ENCODE data around the gene TSPAN11.

The TSPAN11 gene

DNA sequence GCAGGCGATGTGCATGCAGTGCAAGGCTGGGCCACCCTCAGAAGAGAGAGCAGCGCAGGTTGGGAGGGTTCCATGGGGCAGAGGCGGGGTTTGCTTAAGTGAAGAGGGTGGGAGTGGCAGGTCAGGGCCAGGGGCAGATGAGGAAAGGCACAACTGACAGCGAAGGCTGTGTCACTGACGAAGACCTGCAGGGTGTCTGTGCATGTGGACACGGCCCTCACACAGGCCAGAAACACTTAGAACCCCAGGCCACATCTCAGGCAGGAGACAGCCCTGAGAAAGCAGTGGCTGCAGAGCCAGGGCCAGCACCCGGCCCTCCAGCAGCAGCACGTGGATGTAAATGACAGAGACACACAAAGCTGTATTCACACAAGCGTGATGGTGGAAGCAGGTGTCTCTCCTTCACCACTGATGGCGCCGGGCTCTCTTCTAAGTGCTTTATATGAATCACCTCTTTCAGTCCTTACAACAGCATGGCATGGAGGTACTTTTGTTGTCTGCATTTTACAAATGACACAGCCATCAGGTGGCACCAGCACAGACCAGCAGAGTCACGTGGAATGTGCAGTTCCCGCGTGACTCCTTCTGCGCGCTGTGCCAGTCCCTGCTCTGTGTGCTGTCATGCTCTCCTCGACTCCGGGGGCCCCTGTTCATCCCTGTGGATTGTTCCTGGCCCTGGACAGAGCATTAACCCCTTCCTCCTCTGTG lies 54.6 kb downstream of the TSPAN11 start:
- DNase-seq, result no peak

DNA sequence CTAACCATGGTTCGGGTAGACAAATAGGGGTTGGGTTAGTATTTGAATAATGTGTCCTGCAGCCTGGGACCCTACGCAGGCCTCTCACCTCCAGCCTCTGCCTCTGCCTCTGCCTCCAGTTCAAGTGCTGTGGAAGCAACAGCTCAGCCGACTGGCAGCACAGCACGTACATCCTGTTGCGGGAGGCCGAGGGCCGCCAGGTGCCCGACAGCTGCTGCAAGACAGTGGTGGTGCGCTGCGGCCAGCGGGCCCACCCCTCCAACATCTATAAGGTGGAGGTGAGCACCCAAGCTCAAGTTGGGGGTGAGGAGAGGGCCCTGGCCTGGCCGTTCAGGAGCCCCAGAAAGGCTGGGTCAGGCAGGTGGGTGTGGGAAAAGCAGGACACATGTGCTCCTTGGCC lies 55.9 kb downstream of the TSPAN11 start:
- DNase-seq, result no peak

DNA sequence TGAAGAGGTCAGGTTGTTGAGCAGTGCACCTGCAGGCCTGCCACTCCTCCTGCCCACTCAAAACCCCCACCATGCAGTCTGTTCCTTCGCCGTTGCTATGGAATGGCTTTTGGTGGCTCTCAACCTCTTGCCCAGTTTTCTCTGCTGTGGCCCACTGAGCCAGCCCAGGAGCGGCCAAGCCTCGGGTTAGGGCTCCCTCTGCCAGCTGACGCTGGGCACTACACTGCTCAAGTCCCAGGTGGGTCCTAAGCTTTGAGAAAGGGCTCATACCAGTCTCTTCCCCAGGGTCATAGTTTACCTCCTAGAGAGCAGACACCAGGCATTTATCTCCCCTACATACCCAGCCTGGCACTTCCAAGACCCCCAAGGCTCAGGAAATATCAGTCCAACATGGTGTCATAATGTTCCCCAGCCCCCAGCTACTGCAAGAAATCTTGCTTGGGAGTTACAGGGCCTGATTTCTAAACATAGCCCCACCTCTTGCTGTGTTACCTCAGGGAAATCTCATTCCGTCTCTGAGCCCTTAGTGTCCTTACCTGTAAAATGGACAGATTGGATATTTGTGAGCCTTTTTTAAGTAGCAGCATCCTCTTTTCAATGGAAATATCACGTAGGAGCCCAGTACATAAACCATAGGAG lies 59.4 kb downstream of the TSPAN11 start:
- DNase-seq, result no peak

DNA sequence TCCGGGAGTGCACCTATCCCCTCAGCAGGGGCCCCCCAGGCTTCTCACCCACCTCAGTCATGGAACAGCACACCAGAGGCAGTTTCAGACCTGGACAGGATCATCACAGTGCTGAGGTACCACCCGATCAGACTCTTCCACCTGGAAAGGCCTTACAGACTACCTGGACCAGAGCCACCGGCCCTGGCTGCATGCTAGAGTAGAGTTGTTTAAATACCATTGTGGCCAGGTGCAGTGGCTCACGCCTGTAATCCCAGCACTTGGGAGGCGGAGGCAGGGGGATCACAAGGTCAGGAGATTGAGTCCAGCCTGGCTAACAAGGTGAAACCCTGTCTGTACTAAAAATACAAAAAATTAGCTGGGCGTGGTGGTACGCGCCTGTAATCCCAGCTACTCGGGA lies 61.5 kb downstream of the TSPAN11 start:
- no peak for DNase-seq

DNA sequence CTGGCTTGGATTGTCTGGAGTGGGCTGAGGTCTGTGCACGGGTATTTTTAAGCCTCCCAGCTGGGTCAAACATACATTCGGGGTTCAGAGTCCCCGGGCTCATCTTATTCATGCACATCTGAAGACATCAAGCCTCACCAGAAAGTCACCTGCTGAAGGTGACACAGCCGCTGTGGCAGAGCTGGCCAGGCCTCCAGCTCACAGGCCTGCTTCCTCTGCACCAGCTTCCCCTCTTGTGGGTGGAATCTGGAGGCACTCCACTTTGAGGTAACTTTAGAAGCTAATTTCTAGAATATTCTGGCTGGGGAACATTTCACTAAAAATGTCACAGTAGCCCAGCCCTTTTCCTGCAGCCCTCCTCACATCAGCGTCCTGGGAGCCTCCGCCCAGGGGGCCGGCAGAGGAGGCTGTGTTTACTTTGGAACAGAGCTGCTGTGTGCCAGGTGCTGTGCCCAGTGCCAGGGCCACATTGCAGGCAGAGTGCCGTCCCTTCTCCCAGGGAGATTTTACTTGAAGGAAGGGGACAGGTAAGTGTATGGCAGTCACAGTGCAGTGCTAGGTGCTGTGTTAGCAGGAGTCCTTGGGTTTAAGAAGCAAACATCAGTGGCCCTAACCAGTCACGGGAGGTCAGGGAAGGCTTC lies 62.2 kb downstream of the TSPAN11 start:
- DNase-seq, result no peak

DNA sequence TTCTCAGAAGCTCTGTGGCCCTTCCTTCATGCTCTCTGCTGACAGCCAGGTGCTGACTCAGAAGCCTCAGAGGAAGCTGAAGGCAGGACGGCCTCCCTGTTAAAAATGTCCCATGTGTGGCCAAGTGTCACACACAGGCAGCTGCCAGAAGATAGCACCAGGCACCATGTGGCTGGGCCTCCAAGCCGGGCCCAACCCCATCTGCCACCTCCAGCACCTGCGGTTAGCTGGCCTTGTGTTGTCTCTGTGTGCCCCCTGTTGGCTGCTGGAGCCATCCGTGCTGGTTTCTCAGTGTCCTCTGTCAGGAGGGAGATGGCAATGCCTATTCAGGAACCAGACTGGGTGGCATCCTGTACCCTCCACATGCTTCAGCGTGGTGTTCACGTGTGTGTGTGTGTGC lies 63.2 kb downstream of the TSPAN11 start:
- no peak for DNase-seq

DNA sequence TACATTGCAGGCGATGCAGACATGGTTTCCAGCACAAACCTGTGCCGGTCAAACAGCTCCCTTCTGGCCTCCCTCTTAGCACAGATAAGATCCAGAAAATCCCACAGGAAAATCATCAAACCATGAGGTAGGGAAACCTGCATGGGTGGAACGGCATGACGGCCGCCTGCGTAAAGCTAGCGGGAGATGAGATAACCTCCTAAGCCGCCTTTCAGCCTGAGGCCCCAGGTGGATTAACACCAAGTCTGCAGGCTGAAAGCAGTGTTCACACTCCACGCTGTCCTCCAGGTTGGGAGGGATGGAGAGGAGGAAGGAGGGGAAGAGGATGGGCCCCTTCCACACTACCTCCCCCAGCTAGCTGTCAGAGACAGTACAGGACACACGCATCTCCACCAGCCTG lies 63.8 kb downstream of the TSPAN11 start:
- no peak for DNase-seq

DNA sequence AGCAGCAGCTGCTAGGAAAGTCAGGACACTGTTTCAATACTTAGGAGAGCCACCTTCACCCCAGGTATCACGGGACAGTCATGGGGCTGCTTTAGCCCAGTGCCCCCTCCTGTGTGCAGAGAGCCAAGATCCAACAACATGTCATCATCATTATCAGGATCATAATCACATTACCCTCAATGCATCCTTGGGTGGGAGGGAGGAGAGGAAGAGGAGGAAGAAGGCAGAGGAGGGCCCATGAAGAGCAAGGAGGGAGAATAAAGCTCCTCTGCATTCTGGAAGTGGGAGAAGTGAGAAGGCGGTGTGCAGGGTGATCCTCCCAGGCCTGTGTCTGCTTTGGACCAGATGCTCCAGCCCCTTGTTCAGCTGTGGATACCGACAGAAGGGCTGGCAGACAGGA lies 64.2 kb downstream of the TSPAN11 start:
- no peak for DNase-seq

DNA sequence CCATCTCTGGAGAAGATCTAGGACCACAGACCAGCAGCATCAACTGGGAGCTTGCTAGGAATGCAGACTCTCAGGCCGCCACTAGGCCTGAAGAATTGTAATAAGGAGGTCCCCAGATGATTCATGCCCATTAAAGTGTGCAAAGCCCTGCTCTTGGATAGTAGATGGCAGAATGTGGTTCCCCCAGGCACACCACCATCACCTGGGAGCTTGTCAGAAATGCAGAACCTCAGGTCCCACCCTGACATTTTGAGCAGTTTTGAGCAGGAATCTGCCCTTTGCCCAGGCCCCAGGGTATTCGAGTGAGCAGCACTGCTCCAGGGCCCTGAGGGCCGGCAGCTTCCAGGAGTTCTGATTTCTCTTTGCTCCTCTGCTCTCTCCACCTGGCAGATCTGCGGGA lies 64.9 kb downstream of the TSPAN11 start:
- DNase-seq, result no peak

DNA sequence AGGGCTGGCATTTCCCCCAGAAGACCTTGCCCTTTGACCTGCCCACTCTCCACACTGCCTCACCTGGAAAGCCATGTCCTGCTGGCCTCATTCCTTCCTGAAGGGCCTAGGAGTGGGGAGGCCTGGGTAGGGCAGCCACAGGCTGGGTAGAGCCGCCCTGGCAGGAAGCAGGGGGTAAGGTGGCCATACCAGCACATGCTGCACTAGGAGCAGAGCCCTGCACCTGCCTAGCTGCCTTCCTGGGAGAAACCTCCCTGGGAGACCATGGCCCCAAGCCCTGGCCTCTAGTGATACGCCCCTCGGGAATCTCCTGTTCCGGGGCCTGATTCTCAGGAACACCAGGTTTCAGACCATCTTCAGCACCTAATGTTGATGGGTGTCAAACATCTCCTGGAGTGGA lies 65.8 kb downstream of the TSPAN11 start:
- no peak for DNase-seq

DNA sequence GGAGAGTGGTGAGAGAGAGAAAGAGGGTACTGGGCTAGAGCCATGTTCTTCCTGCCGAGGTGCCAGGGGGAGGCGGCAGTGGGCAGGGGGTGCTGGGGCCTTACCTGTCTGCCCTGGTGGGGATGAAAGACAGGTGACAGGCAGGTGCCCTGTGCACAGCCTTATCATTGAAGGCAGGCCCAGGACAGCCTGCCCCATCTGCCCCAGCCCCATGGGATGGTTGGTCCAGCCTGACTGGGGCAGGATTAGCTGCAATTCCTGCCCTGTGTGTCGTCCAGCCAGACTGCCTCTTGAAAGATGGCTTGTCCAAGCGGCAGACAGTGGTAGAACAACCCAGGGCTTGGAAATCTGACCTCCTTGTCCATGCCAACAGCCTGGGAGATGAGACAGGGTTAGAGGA lies 67.2 kb downstream of the TSPAN11 start:
- DNase-seq, result no peak

DNA sequence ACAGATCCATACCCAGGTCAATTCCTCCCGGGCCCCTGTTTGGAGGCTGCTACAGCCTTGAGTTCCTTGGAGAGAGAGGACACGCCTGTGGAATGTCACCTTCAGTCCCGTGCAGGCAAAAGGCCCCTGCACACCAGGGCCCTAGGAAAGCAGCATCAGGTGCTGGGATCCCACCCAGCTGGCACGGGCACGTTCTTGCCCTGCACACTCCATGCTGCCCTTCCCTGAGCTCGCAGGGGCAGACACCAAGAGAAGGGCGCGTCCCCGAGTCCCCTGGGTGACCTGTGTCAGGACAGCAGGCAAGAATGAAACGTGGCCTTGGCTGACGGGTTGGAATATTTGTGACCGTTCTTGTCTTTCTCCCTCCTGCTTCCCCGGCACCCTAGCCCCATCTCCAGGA lies 67.7 kb downstream of the TSPAN11 start:
- DNase-seq, result no peak

DNA sequence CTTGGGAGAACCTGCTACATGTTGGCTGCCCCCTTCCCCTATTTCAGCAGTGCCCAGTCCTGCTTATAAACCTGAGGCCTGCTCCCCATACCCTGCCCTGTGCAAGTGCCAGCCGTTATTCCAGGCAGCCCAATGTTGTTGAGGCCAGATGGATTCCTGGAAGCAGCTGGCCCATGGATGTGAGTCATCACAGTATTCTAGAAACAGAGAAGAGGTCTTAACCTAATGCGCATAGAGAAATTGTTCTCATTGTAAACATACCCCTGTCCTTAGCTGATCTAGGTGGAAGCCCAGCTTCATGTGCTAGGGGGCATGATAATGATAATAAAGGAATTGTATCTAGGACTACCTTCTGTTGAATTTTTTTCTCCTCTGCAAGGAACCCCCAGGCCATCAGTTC lies 69.7 kb downstream of the TSPAN11 start:
- DNase-seq, result no peak

DNA sequence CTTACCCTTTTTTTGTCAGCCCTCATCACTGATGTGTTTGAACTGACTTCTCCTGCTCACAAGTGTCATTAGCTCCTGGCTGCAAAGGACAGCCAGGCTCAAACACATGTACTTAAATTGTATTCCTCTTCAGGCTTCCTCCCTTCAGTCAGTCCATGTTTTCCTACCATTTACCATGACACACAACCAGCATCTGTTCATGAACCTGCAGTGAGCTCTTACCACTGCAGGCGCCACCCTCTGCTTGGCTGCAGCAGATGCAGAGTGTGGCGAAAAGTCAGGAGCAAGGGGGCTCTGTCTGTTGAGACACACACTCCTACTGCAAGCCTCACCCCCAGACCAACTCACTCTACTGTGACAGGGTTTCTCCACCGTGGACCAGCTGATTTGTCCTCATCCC lies 70.2 kb downstream of the TSPAN11 start:
- DNase-seq, result no peak

DNA sequence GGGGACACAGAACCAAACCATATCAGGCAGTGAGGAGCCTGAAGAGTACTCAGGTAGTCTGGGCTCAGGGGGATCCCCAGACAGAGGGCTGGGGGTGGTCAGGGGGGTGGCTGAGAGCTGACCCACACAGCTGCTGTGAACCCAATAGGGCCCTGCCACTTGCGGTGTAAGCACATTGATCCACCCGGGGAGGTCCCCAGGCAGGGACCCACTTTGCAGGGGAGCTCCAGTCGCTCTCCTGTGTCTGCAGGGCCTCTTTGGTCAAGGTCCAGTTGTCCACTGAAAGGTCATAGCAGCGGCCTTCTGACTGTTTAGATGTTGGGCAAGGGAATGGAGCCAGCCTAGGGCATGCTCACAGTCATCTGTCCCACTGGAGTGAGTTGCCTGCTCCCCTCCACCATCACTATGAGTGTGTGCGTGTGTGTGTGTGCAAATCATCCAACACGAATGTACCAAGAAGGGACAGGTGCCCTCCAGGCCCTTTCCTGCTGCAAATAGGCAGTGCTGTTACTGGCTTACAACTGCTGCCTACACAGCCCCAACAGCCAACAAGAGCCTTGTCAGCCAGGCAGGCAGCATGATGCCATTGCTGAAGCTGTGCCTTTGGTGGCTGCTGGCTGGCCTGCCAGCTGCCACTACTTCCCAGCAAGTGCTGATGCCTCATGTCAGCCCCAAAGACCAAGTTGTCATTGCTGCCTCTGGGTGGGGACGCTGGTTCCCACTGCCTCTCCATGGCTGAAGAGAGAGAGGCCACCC lies 71.3 kb downstream of the TSPAN11 start:
- no peak for DNase-seq

DNA sequence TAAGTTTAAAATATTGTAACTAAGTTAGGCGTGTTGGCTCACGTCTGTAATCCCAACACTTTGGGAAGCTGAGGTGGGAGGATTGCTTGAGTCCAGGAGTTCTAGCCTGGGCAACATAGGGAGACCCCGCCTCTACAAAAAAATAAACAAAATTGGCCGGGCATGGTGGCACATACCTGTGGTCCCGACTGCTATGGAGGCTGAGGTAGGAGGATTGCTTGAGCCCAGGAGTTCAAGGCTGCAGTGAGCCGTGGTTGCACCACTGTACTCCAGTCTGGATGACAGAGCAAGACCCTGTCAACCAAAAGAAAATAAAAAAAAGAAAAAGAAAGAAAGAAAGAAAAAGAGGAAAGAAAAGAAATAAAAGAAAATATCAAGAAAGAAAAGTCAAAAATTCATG lies 72.5 kb downstream of the TSPAN11 start:
- no peak for DNase-seq

DNA sequence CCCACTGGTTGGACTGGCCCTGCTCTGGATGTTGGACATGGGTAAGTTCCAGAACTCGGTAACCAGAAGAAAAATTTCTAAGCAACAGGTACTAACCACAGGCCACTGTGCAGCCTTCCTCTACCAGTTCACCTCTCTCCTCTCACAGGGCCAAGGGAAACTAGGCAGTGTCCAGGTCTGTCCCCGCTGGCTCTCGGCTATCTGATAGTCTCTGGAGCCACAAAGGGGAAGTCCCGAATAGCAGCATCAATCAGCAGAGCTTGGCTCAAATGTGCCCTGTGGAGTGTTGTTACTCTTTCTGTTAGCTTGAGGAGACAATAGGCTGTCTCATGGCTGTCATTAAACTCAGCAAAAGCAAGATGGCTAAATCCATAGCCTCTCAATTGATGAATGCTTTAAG lies 73.2 kb downstream of the TSPAN11 start:
- no peak for DNase-seq

DNA sequence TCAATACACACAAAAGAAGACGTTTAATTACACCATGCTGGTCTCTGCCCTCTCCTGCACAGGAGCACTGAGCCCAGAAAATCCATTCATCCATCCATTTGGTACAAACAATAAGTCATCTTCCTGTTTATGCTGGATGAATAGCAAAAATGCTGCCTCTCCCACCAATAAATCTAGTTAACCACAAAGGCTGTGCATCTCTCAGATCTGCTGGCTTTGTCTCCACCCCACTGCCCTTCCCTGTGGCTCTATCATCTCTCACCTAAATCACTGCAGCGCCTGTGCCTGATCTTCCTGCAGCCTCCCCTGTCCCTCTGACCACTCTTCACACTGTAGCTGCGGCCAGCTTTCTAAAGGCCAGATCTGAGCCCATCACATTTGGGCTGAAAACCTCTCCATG lies 74.2 kb downstream of the TSPAN11 start:
- DNase-seq, result no peak

DNA sequence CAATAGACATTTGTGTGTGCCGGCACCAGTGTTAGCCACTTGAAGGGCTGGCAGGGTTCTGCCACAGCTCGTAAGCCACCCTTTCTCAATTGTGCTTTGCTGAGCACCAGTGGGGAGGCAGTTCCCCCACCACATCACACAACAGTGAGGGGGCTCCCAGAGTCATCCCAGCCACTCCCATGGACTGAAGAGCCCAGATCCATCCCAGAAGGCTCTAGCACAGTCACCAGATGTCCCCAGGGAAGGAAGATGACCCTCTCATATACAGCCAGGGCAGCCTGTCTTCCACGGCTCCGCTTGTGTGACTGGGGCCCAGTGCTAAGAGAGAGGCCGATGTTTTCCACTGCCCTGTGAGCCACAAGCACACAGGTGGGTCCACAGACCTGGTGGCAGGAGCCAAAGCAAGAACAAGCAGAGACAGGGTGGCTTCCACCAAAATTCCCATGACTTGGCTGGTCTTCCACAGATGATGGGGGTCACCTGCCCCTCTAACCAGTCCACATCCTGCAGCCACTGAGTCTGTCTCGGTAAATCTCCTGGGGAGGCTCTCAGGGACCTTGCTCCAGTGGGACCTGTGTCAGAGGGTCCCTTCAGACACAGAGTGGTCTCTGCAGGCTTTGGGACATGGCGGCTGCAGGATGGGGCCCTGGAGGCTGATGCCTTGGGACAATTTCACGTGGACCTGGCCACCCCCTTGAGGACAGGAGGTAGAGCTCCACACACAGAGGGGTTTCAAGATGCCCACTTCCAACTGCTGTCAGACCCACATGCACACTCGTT lies 75.2 kb downstream of the TSPAN11 start:
- no peak for DNase-seq

DNA sequence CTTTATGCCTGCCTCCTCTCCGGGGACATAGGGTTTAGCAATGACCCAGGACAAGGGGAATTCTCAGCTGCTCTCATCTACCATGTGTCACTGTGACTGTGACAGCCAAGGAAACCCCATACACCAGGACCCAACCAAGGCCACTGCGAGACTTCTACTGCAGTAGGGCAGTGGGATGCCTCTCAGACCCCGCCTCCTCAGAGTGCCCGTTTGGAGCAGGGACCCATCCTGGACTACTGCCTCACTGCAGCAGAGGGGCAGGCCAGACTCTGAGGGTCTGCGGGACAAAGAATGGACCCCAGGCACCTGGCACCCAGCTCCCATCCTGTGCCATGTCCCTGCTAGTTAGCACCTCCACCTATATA lies 75.8 kb downstream of the TSPAN11 start:
- DNase-seq, result no peak

DNA sequence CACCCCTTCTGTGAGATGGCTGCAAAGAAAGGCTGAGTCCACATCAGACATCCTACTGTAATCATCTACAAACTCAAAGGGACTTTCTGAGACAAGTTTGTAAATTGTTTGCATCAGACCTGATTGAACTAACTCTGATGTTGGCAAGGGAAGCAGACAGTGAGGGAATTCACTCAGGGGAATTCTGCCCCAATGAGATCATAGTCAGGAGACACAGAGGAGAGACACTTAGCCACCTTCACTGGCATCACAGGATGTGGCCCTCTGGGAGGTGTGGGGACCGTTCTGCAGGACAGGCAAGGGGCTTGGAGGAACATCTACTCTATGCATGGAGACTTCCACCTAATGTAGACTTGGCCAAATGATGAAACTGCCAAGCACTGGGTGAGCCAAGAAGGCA lies 76.5 kb downstream of the TSPAN11 start:
- DNase-seq, result no peak

DNA sequence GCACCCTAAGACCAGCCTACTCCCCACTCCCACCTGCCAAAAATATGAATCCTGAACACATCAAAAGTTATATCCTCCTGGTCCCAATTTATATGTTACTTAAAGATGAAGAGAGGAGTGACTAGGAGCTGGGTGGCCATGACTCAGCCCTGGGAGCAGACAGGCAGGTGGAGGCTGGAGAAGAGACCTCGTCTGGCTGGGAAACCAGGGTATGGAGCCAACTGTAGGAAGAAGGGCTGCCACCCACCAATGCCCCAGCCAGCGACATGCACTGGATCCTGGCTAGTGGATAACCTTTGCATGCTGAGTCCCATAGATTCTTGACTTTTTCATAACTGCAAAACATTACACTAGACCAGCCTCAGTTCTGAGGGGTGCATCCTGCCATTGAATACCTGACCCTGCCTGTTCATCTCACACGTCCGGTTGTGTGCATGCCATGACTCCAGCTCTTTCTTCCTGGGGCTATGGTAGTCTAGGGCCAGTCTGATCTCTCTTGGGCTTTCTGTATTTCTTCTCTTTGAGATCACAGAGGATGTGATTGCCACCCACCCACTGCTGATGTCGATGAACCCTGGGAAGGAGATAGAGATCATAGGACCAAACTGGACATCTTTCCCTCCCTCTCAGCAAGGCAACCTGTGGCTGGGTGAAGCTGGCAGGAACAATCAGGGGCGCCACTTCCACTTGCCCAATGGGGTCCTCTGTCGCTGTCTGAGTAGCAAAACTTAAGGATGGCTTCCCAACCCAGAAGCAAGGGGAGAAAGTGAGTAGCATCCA lies 77.5 kb downstream of the TSPAN11 start:
- no peak for DNase-seq
